HCT116 (cell line): Measurements from ENCODE around the gene RAB11A. TPM values are rescaled to one million over a fixed set of nuclear protein-coding genes. Genes with fewer than 3 reads are reported as not detected.

ENCODE experiments used
- ATAC-seq: fragments of 200-7000 bp; cut with Tn5 transposase; 2 replicates; pipeline ENCODE4 v1.9.1; 2020; ENCODE audit warnings: mild to moderate bottlenecking, moderate library complexity
- BruUV-seq: library from RNA; stranded (reverse); fragments of 400-500 nt; replicated peaks from 2 replicates; lab custom pipeline; 2021; lab: Mats Ljungman, UMichigan
- CTCF ChIA-PET: fragments of 300-600 bp; sonication (Branson Sonifier 250); formaldehyde crosslinking; loops from one replicate; lab custom pipeline; 2021; ENCODE audit warnings: antibody characterized with exemption; lab: Charles Lee
- POLR2A ChIA-PET: fragments of 300-600, 350-600 bp; sonication (Branson Sonifier 250); formaldehyde crosslinking; loops from one replicate; lab custom pipeline; 2021; ENCODE audit warnings: antibody characterized with exemption; lab: Charles Lee
- RAD21 ChIA-PET, 2 experiments: fragments of 300-600 bp; sonication (Branson Sonifier 250); formaldehyde crosslinking; loops; one replicate each; lab custom pipeline; 2023; ENCODE audit warnings: low total read pairs in 2 of 2; ENCODE audit not compliant: uncharacterized antibody in 2 of 2, unreplicated experiment in 2 of 2, low non-redundant PET in 1 of 2; lab: Charles Lee
- DNase-seq: peaks from one replicate; pipeline ENCODE4 v3.0.0-alpha.2; 2010; ENCODE audit warnings: low read depth, low spot score
- H2AFZ ChIP-seq: fragments of 200-600 bp; shearing (Covaris generic), sonication (generic); 2 replicates; pipeline ENCODE4 v1.6.1; 2017; ENCODE audit warnings: low read depth, mixed run types, mixed read lengths, antibody characterized with exemption, low read length; ENCODE audit not compliant: poor library complexity, severe bottlenecking
- H3K27ac ChIP-seq: 2 replicates; pipeline ENCODE4 v1.5.1; 2012; ENCODE audit warnings: low read depth, low read length
- H3K27me3 ChIP-seq: fragments of 200-600 bp; sonication (generic); 2 replicates; pipeline ENCODE4 v1.6.1; 2016; ENCODE audit warnings: mixed run types, low read length, mixed read lengths; ENCODE audit not compliant: insufficient read depth
- H3K36me3 ChIP-seq, 2 experiments: fragments of 200-500 bp in 1 of 2; fragments of 200-600 bp in 1 of 2; sonication (Bioruptor generic) in 1 of 2; sonication (generic) in 1 of 2; 2 replicates each; pipeline versions ENCODE4 v1.5.1 to v1.6.1; 2014 to 2016; ENCODE audit warnings: low read length in 2 of 2, inconsistent platforms in 1 of 2, mixed read lengths in 1 of 2, mixed run types in 1 of 2; ENCODE audit not compliant: insufficient read depth in 2 of 2, control insufficient read depth in 1 of 2
- H3K4me1 ChIP-seq, 2 experiments: fragments of 200-600 bp in 1 of 2; sonication (generic) in 1 of 2; 2 replicates each; pipeline versions ENCODE4 v1.5.1 to v1.6.1; 2012 to 2017; ENCODE audit warnings: low read length in 2 of 2, inconsistent platforms in 1 of 2, mild to moderate bottlenecking in 1 of 2, mixed read lengths in 1 of 2, mixed run types in 1 of 2, moderate library complexity in 1 of 2; ENCODE audit not compliant: insufficient read depth in 2 of 2, control insufficient read depth in 1 of 2
- H3K4me2 ChIP-seq: fragments of 200-600 bp; sonication (generic); 2 replicates; pipeline ENCODE4 v1.6.1; 2017; ENCODE audit warnings: mixed run types, low read length, mixed read lengths
- H3K4me3 ChIP-seq, 2 experiments: fragments of 200-600 bp in 1 of 2; sonication (generic) in 1 of 2; replicated peaks in 1 of 2; 2 replicates each; pipeline ENCODE4 v1.5.1; 2011 to 2016; ENCODE audit warnings: low read length in 2 of 2, control low read depth in 1 of 2, low read depth in 1 of 2, mild to moderate bottlenecking in 1 of 2, mixed read lengths in 1 of 2, mixed run types in 1 of 2
- H3K79me2 ChIP-seq: fragments of 200-600 bp; sonication (generic); 2 replicates; pipeline ENCODE4 v1.6.1; 2017; ENCODE audit warnings: mild to moderate bottlenecking, mixed run types, low read length, moderate library complexity, mixed read lengths; ENCODE audit not compliant: insufficient read depth
- H3K9ac ChIP-seq: fragments of 200-600 bp; sonication (generic); 2 replicates; pipeline ENCODE4 v1.6.1; 2016; ENCODE audit warnings: low read length, mixed read lengths
- H3K9me2 ChIP-seq: fragments of 200-600 bp; sonication (generic), shearing (Covaris generic); 2 replicates; pipeline ENCODE4 v1.6.1; 2017; ENCODE audit warnings: mixed run types, mild to moderate bottlenecking, moderate library complexity; ENCODE audit not compliant: insufficient read depth
- H3K9me3 ChIP-seq, 2 experiments: fragments of 200-500 bp in 1 of 2; fragments of 200-600 bp in 1 of 2; sonication (Bioruptor generic) in 1 of 2; sonication (generic) in 1 of 2; 2 replicates each; pipeline ENCODE4 v1.6.1; 2014 to 2017; ENCODE audit warnings: low read length in 2 of 2, mixed read lengths in 2 of 2, inconsistent platforms in 1 of 2, low read depth in 1 of 2, mild to moderate bottlenecking in 1 of 2, mixed run types in 1 of 2, moderate library complexity in 1 of 2; ENCODE audit not compliant: control insufficient read depth in 1 of 2, insufficient read depth in 1 of 2
- H4K20me1 ChIP-seq: fragments of 200-600 bp; sonication (generic), shearing (Covaris generic); 2 replicates; pipeline ENCODE4 v1.6.1; 2017; ENCODE audit warnings: mixed run types, mild to moderate bottlenecking, moderate library complexity; ENCODE audit not compliant: insufficient read depth
- ATF3 ChIP-seq: IDR thresholded peaks from 2 replicates; pipeline ENCODE4 v1.6.1; 2012
- CTCF ChIP-seq, 3 experiments: fragments of 200-600 bp in 1 of 3; sonication (generic) in 1 of 3; IDR thresholded peaks in 2 of 3; conservative IDR thresholded peaks in 1 of 3; 2 replicates each; pipeline ENCODE4 v1.5.1; 2012 to 2017; ENCODE audit warnings: low read depth in 2 of 3, low read length in 2 of 3, antibody characterized with exemption in 1 of 3, borderline replicate concordance in 1 of 3, control low read depth in 1 of 3, mild to moderate bottlenecking in 1 of 3, mixed read lengths in 1 of 3, mixed run types in 1 of 3, moderate library complexity in 1 of 3; ENCODE audit not compliant: insufficient read depth in 1 of 3
- EZH2 ChIP-seq: fragments of 200-600 bp; sonication (generic); IDR thresholded peaks from 2 replicates; pipeline ENCODE4 v1.6.1; 2017; ENCODE audit warnings: antibody characterized with exemption, mixed run types
- MAX ChIP-seq: IDR thresholded peaks from 2 replicates; pipeline ENCODE4 v1.6.1; 2012
- POLR2A ChIP-seq: IDR thresholded peaks from 2 replicates; pipeline ENCODE4 v1.7.0; 2011; ENCODE audit warnings: borderline replicate concordance; ENCODE audit not compliant: insufficient read depth, insufficient read length; ENCODE audit errors: extremely low read depth
- RAD21 ChIP-seq: IDR thresholded peaks from 2 replicates; pipeline ENCODE4 v1.6.1; 2012; ENCODE audit warnings: low read depth, mild to moderate bottlenecking
- REST ChIP-seq: IDR thresholded peaks from 2 replicates; pipeline ENCODE4 v1.6.1; 2012; ENCODE audit warnings: low read depth
- SRF ChIP-seq: IDR thresholded peaks from 2 replicates; pipeline ENCODE4 v1.6.1; 2012; ENCODE audit warnings: low read depth
- TCF7L2 ChIP-seq: IDR thresholded peaks from 2 replicates; pipeline ENCODE4 v1.7.0; 2011; ENCODE audit warnings: borderline replicate concordance, inconsistent platforms; ENCODE audit not compliant: insufficient read depth, insufficient read length; ENCODE audit errors: extremely low read depth
- ZNF274 ChIP-seq: fragments of 200-500 bp; sonication (Bioruptor generic); IDR thresholded peaks from 2 replicates; pipeline ENCODE4 v1.6.1; 2014; ENCODE audit warnings: mild to moderate bottlenecking, low read depth, low read length, inconsistent platforms
- intact Hi-C: fragments of 100-400 bp; cut with micrococcal nuclease; formaldehyde crosslinking; loops from 2 replicates; pipeline ENCODE4 v1.10.0; 2022
- total RNA-seq: library from RNA; stranded (reverse); gene quantifications from one replicate; pipeline ENCODE4 v1.2.1, GENCODE V29; 2021; ENCODE audit not compliant: unreplicated experiment

The RAB11A gene
- total RNA-seq, 1 experiment from 2014 or later = 234 TPM

- Histone ChIP-seq H3K79me2 (no peaks in the 10 kb centered on the region), H3K9me3 (no peaks in the 10 kb centered on the region), H3K9me2 (no peaks in the 10 kb centered on the region), H3K27ac (no peak overlapping the region), H2AFZ (no peak overlapping the region), H3K4me2 (no peak overlapping the region), H3K4me1 (peaks cover 14 to 16% of the 10 kb centered on the region in 2 experiments), H3K27me3 (no peaks in the 10 kb centered on the region), H3K4me3 (no peak overlapping the region), H3K9ac (no peak overlapping the region), H4K20me1 (no peaks in the 10 kb centered on the region), H3K36me3 (no peaks in the 10 kb centered on the region)
- no TSS peak for BruUV-seq
- intact Hi-C loops = loop anchor here (5.0 to 10.0 kb wide), 2 partner anchors 240 to 523 kb away; no protein-coding TSS in a partner anchor
- no peak for TF ChIP-seq ZNF274
- no peak for TF ChIP-seq EZH2
- no peak for TF ChIP-seq CTCF (IDR thresholded peaks at IDR 0.05 in 2 of 3, conservative IDR thresholded peaks at IDR 0.05 in 1 of 3; ENCODE audit: borderline replicate concordance in 1 of 3, insufficient read depth in 1 of 3, low read depth in 2 of 3, low read length in 2 of 3)
- TF ChIP-seq POLR2A = no peak
- no peak for TF ChIP-seq RAD21
- no peak for TF ChIP-seq MAX
- no peak for TF ChIP-seq ATF3
- no peak for TF ChIP-seq REST
- TF ChIP-seq TCF7L2 = no peak
- TF ChIP-seq SRF = no peak
- POLR2A ChIA-PET = interaction anchor here (1.4 to 2.1 kb wide), 2 partner anchors 25 to 32 kb away, joined by 3 to 6 read pairs; partner anchors contain the start of gene RAB11A
- DNase-seq = no peak
- RAD21 ChIA-PET = interaction anchor here in 1 of 2 experiments (0.7 kb wide), 1 partner anchor 51 kb away, joined by 3 read pairs; no protein-coding TSS in a partner anchor
- ATAC-seq = no peak
- CTCF ChIA-PET = interaction anchor here (0.9 to 1.8 kb wide), 11 partner anchors 8 to 242 kb away, joined by 3 to 11 read pairs (median 5); partner anchors contain the start of gene RAB11A
Observed at GRCh38 chr15:65837301-65838294, 31.7 kb upstream of the RAB11A start.
